Activated naive CD8-positive, alpha-beta T cell treated with anti-CD3 and anti-CD28 coated beads, Interleukin-2, amount 10 ng/mL, durations not matched to agents 7 days and 5 days (primary cell): ENCODE results near the gene TUBA1C. TPM values are rescaled to one million over a fixed set of nuclear protein-coding genes. Genes with fewer than 3 reads are reported as not detected.

Experiments used
- ATAC-seq: fragments of 150-1000 bp; cut with Tn5 transposase; one replicate; pipeline ENCODE4 v1.10.0; 2021; ENCODE audit warnings: low read depth, moderate library complexity
- POLR2A ChIA-PET: fragments of 350-600 bp; sonication (Branson Sonifier 250); formaldehyde crosslinking; loops from one replicate; lab custom pipeline; 2021; ENCODE audit warnings: antibody characterized with exemption; lab: Charles Lee
- DNase-seq: peaks from one replicate; pipeline ENCODE4 v3.0.0; 2021
- H3K27ac Mint-ChIP-seq: one replicate; pipeline ENCODE4 v1.8.0; 2022; ENCODE audit warnings: mild to moderate bottlenecking, mixed read lengths
- H3K27me3 Mint-ChIP-seq: one replicate; pipeline ENCODE4 v1.8.0; 2022; ENCODE audit warnings: mild to moderate bottlenecking, moderate library complexity, mixed read lengths
- H3K36me3 Mint-ChIP-seq: one replicate; pipeline ENCODE4 v1.8.0; 2021; ENCODE audit warnings: mild to moderate bottlenecking, mixed read lengths
- H3K4me1 Mint-ChIP-seq: one replicate; pipeline ENCODE4 v1.8.0; 2021; ENCODE audit warnings: mixed read lengths
- H3K4me3 Mint-ChIP-seq: one replicate; pipeline ENCODE4 v1.8.0; 2022; ENCODE audit warnings: mild to moderate bottlenecking, moderate library complexity, mixed read lengths
- H3K9me3 Mint-ChIP-seq: one replicate; pipeline ENCODE4 v1.8.0; 2021; ENCODE audit warnings: mixed read lengths
- total RNA-seq, 2 experiments: library from RNA; stranded (reverse); gene quantifications; one replicate each; pipeline ENCODE4 v1.2.3, GENCODE V29; 2021

TUBA1C gene
- total RNA-seq, result 100 to 1,000 TPM; 162 to 168 TPM

- POLR2A ChIA-PET, result interaction anchor here (0.5 to 4.7 kb wide), 27 partner anchors 8 to 1425 kb away, joined by 3 to 91 read pairs (median 4); partner anchors contain the start of genes C1QL4, DDX23, KMT2D and PRPH
- ATAC-seq (peak; percentile 85), DNase-seq (peak; percentile 97)
- Mint-ChIP-seq H3K9me3 (no peaks in the 10 kb centered on the region), H3K4me1 (peaks cover 29% of the 10 kb centered on the region), H3K36me3 (peaks cover 18% of the 10 kb centered on the region), H3K27me3 (no peaks in the 10 kb centered on the region), H3K4me3 (peak within 1 kb of the TSS; percentile 99), H3K27ac (peak within 1 kb of the TSS; percentile 98)
Measured at GRCh38 chr12:49264873-49265792, at the start of gene TUBA1C. Gene TUBA1C, plus strand, starts transcription at chr12:49265082. Its CDS starts 100 bp downstream, at chr12:49265182.

DNA sequence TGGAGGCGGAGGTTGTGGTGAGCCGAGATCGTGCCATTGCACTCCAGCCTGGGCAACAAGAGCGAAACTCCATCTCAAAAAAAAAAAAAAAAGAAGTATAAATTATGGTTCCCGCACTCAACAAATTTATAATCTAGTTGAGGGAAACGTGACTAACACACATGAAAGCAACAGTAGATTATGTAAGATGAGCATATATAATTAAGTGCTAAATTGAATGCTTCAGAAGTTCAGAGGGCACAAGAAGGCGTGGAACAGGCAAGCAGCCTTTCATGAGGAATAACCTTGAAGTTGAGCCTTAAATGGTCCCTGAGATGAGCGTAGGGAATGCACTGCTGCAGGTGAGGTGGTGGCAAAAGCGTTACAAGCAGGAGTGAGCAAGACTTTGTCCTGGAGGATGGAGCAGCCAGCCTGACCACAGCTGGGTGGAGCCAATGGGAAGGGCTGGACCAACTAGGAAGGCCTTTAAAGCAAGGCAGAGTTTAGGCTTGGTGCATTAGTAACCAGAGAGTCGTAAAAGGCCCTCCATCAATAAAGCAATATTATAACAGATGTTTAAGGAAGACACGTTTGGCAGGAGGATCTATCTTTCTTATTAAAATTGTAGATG, 45.4 kb upstream of the TUBA1C start:
- POLR2A ChIA-PET, result no interaction called here
- Mint-ChIP-seq H3K27ac (no peak overlapping the region), H3K4me1 (peaks cover 3% of the 10 kb centered on the region), H3K9me3 (no peaks in the 10 kb centered on the region), H3K27me3 (peaks cover 6% of the 10 kb centered on the region), H3K36me3 (no peaks in the 10 kb centered on the region), H3K4me3 (no peak overlapping the region)
- DNase-seq, result no peak
- ATAC-seq, result no peak

DNA sequence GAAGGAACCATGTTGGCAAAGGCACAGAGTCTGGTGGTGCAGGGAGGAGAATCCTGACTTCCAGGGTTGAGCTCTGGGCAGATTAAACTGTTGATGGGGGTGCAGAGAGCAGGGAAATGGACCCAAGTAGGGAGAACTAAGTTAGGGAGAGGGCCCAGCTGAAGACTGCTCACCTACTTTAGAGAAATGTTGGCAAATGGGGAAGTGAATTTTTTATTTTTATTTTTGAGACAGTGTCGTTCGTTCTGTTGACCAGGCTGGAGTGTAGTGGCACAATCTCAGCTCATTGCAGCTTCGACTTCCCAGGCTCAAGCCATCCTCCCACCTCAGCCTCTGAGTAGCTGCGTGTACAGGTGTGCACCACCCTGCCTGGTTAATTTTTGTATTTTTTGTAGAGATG, 43.9 kb upstream of the TUBA1C start:
- no peak overlapping the region for H3K4me3 Mint-ChIP-seq
- H3K4me1 Mint-ChIP-seq, result peaks cover 2% of the 10 kb centered on the region
- no peak for DNase-seq
- no peak for ATAC-seq
- no peak overlapping the region for H3K27ac Mint-ChIP-seq
- POLR2A ChIA-PET, result no interaction called here
- no peaks in the 10 kb centered on the region for H3K36me3 Mint-ChIP-seq
- H3K9me3 Mint-ChIP-seq, result no peaks in the 10 kb centered on the region
- peaks cover 2% of the 10 kb centered on the region for H3K27me3 Mint-ChIP-seq

DNA sequence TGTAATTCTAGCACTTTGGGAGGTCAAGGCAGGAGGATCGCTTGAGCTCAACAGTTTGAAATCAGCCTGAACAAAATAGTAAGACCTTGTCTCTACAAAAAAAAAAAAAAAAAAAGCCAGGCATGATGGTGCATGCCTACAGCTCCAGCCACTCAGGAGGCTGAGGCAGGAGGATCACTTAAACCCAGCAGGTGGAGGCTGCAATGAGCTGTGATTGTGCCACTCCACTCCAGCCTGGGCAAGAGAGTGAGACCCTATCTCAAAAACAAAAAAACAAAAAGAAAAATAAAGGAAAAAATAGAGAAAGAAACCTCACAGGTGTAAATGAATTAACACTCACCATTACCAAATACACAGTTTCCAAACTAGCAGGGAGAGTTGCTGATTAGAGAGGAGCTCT, 41.8 kb upstream of the TUBA1C start:
- no peak for ATAC-seq
- Mint-ChIP-seq H3K4me3 (no peak overlapping the region), H3K27ac (no peak overlapping the region), H3K4me1 (peaks cover 2% of the 10 kb centered on the region), H3K36me3 (no peaks in the 10 kb centered on the region), H3K9me3 (no peaks in the 10 kb centered on the region), H3K27me3 (peaks cover 2% of the 10 kb centered on the region)
- DNase-seq, result no peak
- POLR2A ChIA-PET, result interaction anchor here (2.9 kb wide), 1 partner anchor 92 kb away, joined by 15 read pairs; the partner anchor contains the start of gene TUBA1B

- Mint-ChIP-seq H3K9me3 (no peaks in the 10 kb centered on the region), H3K36me3 (no peaks in the 10 kb centered on the region), H3K27ac (no peak overlapping the region), H3K27me3 (peaks cover 2% of the 10 kb centered on the region), H3K4me1 (peaks cover 2% of the 10 kb centered on the region), H3K4me3 (no peak overlapping the region)
- POLR2A ChIA-PET, result interaction anchor here (0.7 to 2.9 kb wide), 2 partner anchors 16 to 93 kb away, joined by 3 to 15 read pairs; partner anchors contain the start of gene TUBA1B
- DNase-seq (no peak), ATAC-seq (no peak)
Measured at GRCh38 chr12:49223590-49224369, 41.1 kb upstream of the TUBA1C start.

DNA sequence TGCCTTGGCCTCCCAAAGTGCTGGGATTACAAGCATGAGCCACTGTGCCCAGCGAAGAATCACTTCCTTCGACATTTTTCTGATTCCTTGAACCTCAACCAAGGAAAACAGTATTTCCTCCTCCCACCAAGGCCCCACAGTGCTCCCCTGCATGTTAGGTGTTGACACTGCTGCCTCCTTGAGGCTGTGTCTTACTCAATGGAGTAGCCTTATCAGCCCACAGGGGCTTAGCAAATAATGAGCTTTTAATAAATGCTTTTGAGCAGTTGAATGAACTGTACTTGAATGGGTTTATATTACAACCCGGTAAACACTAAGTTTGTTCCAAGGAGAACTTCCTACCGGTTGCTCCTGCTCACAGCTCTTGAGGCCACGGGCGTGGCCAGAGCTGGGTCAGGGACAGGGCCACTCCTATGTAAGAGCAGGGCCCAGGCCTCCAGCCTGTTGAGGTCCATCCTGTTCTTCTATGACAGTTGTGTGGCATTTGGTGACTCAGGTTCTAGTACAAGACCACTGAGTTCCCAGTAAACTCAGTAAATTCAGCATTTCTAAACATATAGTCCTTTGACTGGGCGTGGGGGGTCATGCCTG, 39.2 kb upstream of the TUBA1C start:
- H3K4me1 Mint-ChIP-seq, result peaks cover 2% of the 10 kb centered on the region
- H3K27ac Mint-ChIP-seq, result no peak overlapping the region
- no peaks in the 10 kb centered on the region for H3K9me3 Mint-ChIP-seq
- POLR2A ChIA-PET, result interaction anchor here (0.6 to 1.0 kb wide), 2 partner anchors 95 to 1089 kb away, joined by 4 to 5 read pairs; partner anchors contain the start of gene TUBA1B
- DNase-seq (no peak), ATAC-seq (no peak)
- H3K27me3 Mint-ChIP-seq, result peaks cover 2% of the 10 kb centered on the region
- no peak overlapping the region for H3K4me3 Mint-ChIP-seq
- H3K36me3 Mint-ChIP-seq, result no peaks in the 10 kb centered on the region

DNA sequence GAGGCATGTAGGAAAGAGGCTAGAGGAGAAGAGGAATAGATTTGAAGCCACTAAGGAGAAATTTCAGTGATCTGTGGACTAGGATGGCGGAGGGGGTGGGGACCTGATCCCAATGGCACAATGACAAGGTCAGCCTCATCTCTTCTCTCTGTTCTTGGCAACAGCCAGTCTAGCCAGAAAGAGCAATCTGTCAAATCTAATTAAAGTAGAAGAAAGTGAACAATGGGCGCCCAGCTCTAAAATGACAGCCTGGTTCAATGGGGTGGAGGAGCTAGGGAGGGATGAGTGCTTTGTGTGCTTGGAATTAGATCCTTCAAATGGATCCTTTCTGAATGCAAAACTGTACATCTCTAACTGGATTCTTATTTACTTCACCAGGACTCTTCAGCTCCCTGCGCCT, 37.2 kb upstream of the TUBA1C start:
- H3K4me1 Mint-ChIP-seq, result no peaks in the 10 kb centered on the region
- DNase-seq, result no peak
- POLR2A ChIA-PET, result interaction anchor here (0.7 kb wide), 1 partner anchor 26 kb away, joined by 3 read pairs; no protein-coding TSS in a partner anchor
- no peak for ATAC-seq
- H3K9me3 Mint-ChIP-seq, result no peaks in the 10 kb centered on the region
- H3K27ac Mint-ChIP-seq, result no peak overlapping the region
- H3K27me3 Mint-ChIP-seq, result peaks cover 4% of the 10 kb centered on the region
- H3K4me3 Mint-ChIP-seq, result no peak overlapping the region
- H3K36me3 Mint-ChIP-seq, result no peaks in the 10 kb centered on the region

DNA sequence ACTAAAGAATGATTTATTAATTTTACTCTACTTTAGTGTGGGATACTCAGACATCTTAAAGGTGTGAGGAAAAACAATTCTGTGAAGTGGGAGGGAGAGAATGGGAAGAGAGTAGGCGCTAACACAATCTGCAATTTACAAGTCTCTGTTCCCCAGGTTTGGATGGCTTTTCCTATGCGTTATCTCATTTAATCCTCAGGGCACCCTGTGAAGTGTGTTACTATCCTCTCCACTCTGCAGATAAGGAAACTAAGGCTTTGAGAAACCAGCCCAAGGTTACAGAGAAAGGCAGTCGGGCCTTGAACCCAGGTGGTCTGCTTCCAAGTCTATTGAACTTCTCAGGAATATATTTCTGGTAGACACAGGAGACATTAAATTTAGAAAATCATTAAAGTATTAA, 36.2 kb upstream of the TUBA1C start:
- no peak overlapping the region for H3K4me3 Mint-ChIP-seq
- ATAC-seq, result no peak
- H3K4me1 Mint-ChIP-seq, result peaks cover 2% of the 10 kb centered on the region
- peaks cover 6% of the 10 kb centered on the region for H3K27me3 Mint-ChIP-seq
- no peak for DNase-seq
- no peaks in the 10 kb centered on the region for H3K36me3 Mint-ChIP-seq
- no peak overlapping the region for H3K27ac Mint-ChIP-seq
- H3K9me3 Mint-ChIP-seq, result no peaks in the 10 kb centered on the region
- POLR2A ChIA-PET, result no interaction called here

DNA sequence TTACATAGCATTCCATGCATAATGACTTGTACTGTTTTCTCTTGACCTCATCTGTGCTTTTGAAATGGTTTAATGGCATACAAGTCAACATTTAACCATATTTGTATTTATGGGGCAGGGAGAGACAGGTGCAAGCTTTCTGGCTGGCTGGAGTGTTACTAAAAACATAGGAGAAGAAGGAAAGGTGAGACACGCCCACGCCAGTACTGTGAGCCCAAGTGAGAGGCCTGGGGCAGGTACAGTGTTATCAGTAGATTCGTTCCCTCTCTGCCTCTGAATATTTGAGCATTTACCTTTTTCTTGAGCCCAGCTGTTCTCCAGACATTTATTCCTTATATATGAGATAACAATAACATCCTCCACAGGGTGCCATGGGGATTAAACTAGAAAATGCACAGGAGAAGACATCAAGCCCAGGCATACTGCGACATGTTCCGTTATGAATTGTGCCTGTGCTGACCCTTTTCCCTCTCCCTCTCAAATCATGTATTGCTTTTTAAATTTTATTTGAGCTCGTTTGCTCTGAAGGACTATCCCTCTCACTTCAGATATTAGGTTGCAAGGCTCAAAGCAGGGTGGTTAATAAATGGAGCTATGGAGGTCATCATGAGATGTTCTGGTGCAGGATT, 34.6 kb upstream of the TUBA1C start:
- H3K4me3 Mint-ChIP-seq, result no peak overlapping the region
- no peak overlapping the region for H3K27ac Mint-ChIP-seq
- H3K27me3 Mint-ChIP-seq, result peaks cover 4% of the 10 kb centered on the region
- no peaks in the 10 kb centered on the region for H3K9me3 Mint-ChIP-seq
- DNase-seq, result no peak
- H3K4me1 Mint-ChIP-seq, result peaks cover 2% of the 10 kb centered on the region
- ATAC-seq, result no peak
- no peaks in the 10 kb centered on the region for H3K36me3 Mint-ChIP-seq
- POLR2A ChIA-PET, result interaction anchor here (0.6 to 5.9 kb wide), 3 partner anchors 15 to 99 kb away, joined by 3 to 53 read pairs (median 8); partner anchors contain the start of genes TUBA1A and TUBA1B

DNA sequence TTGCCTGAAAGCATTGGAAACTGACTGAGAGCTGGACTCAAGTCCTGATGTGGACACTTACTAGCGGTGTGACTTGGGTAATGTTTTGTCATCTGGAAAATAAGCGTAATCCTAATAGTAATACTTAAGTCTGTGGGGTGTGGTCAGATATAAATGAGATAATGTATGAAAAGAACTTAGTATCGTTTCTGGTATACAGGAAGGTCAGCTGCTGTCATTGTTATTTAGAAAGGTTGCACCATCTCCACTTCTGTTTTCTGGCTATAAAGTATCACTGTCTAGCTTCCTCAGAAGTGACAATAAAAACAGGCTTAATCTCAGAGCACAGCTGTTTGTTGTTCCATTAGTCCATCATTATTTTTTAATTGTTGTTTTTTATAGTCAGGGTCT, 34.1 kb upstream of the TUBA1C start:
- POLR2A ChIA-PET, result interaction anchor here (0.6 to 5.9 kb wide), 3 partner anchors 16 to 100 kb away, joined by 3 to 53 read pairs (median 8); partner anchors contain the start of genes TUBA1A and TUBA1B
- Mint-ChIP-seq H3K4me1 (peaks cover 2% of the 10 kb centered on the region), H3K36me3 (no peaks in the 10 kb centered on the region), H3K9me3 (no peaks in the 10 kb centered on the region), H3K27ac (no peak overlapping the region), H3K4me3 (no peak overlapping the region), H3K27me3 (peaks cover 4% of the 10 kb centered on the region)
- DNase-seq, result no peak
- no peak for ATAC-seq

GRCh38 chr12:49231878-49232655, 32.8 kb upstream of the TUBA1C start:
- DNase-seq (no peak), ATAC-seq (no peak)
- Mint-ChIP-seq H3K27me3 (peaks cover 4% of the 10 kb centered on the region), H3K4me3 (no peak overlapping the region), H3K27ac (no peak overlapping the region), H3K4me1 (peaks cover 6% of the 10 kb centered on the region), H3K9me3 (no peaks in the 10 kb centered on the region), H3K36me3 (no peaks in the 10 kb centered on the region)
- POLR2A ChIA-PET, result interaction anchor here (2.5 to 5.9 kb wide), 2 partner anchors 44 to 101 kb away, joined by 8 to 53 read pairs; partner anchors contain the start of genes TUBA1A and TUBA1B
